K562 (cell line): ENCODE data around the gene ZNRF1. TPM values are rescaled to one million over a fixed set of nuclear protein-coding genes. Genes with fewer than 3 reads are reported as not detected.

Source experiments
- ATAC-seq: fragments of 200-7000 bp; cut with Tn5 transposase; 3 replicates; pipeline ENCODE4 v1.9.1; 2020; ENCODE audit warnings: moderate library complexity
- BruUV-seq: library from RNA; stranded (reverse); fragments of 400-500 nt; replicated peaks from 2 replicates; lab custom pipeline; 2021; lab: Mats Ljungman, UMichigan
- CTCF ChIA-PET: fragments of 300-600 bp; formaldehyde crosslinking; extraction: SDS; loops from one replicate; lab custom pipeline; 2021; ENCODE audit warnings: low intra/inter-chr PET ratio; lab: Yijun Ruan, JAX
- POLR2A ChIA-PET: fragments of 300-600, 350-650 bp; sonication (Branson Sonifier 250); formaldehyde crosslinking; extraction: SDS; loops from one replicate; lab custom pipeline; 2021; ENCODE audit warnings: antibody characterized with exemption, inconsistent platforms; lab: Yijun Ruan, JAX
- DNase-seq, 4 experiments: peaks; one replicate each; pipeline versions ENCODE4 v3.0.0 to v3.0.0-alpha.2; 2011 to 2018; ENCODE audit warnings: low spot score in 3 of 4, mixed read lengths in 3 of 4; ENCODE audit errors: extremely low read depth in 1 of 4
- FAIRE-seq: peaks from 2 replicates; lab custom pipeline; 2011; peaks lifted over from hg19 to GRCh38; lab: Jason Lieb, UNC
- H2AFZ ChIP-seq: 2 replicates; pipeline ENCODE4 v1.6.0; 2011; ENCODE audit warnings: low read depth, low read length, control low read depth, inconsistent platforms
- H3K27ac ChIP-seq: fragments of 200-600 bp; 3 replicates; pipeline ENCODE4 v1.8.0; 2011; ENCODE audit warnings: low read depth, mild to moderate bottlenecking, control low read depth, inconsistent platforms, low read length, moderate library complexity, mixed read lengths; ENCODE audit errors: extremely low read depth
- H3K27me3 ChIP-seq, 2 experiments: fragments of 300-600 bp in 1 of 2; 2 replicates in 1 of 2; 3 replicates in 1 of 2; pipeline versions ENCODE4 v1.6.0 to v1.8.0; 2011; ENCODE audit warnings: inconsistent platforms in 2 of 2, low read length in 2 of 2, mild to moderate bottlenecking in 1 of 2, mixed read lengths in 1 of 2, moderate library complexity in 1 of 2; ENCODE audit not compliant: control insufficient read depth in 2 of 2, insufficient read depth in 2 of 2
- H3K36me3 ChIP-seq: fragments of 300-600 bp; 3 replicates; pipeline ENCODE4 v1.8.0; 2011; ENCODE audit warnings: mild to moderate bottlenecking, low read length, inconsistent platforms; ENCODE audit not compliant: control insufficient read depth, insufficient read depth
- H3K4me1 ChIP-seq, 2 experiments: fragments of 200-600 bp in 1 of 2; replicated peaks in 1 of 2; 2 replicates in 1 of 2; 3 replicates in 1 of 2; pipeline versions ENCODE4 v1.5.1 to v1.8.0; 2011; ENCODE audit warnings: inconsistent platforms in 2 of 2, low read length in 2 of 2, mild to moderate bottlenecking in 1 of 2, mixed read lengths in 1 of 2, moderate library complexity in 1 of 2; ENCODE audit not compliant: control insufficient read depth in 2 of 2, insufficient read depth in 2 of 2
- H3K4me2 ChIP-seq: 2 replicates; pipeline ENCODE4 v1.6.1; 2011; ENCODE audit warnings: low read length, control low read depth, inconsistent platforms, mixed read lengths; ENCODE audit not compliant: insufficient read depth
- H3K4me3 ChIP-seq: fragments of 200-600 bp; sonication (generic), shearing (Covaris generic); 2 replicates; pipeline ENCODE4 v1.5.1; 2016; ENCODE audit warnings: control low read depth, inconsistent platforms
- H3K79me2 ChIP-seq: fragments of 200-600 bp; 3 replicates; pipeline ENCODE4 v1.8.0; 2011; ENCODE audit warnings: low read length, inconsistent platforms; ENCODE audit not compliant: control insufficient read depth, insufficient read depth
- H3K9ac ChIP-seq, 2 experiments: 2 replicates each; pipeline versions ENCODE4 v1.6.0 to v1.6.1; 2011; ENCODE audit warnings: low read depth in 2 of 2, low read length in 2 of 2, control low read depth in 1 of 2, inconsistent platforms in 1 of 2, mild to moderate bottlenecking in 1 of 2, mixed read lengths in 1 of 2; ENCODE audit not compliant: insufficient read depth in 1 of 2
- H3K9me1 ChIP-seq: one replicate; pipeline ENCODE4 v1.6.0; 2011; ENCODE audit warnings: inconsistent platforms, mild to moderate bottlenecking, low read length, moderate library complexity; ENCODE audit not compliant: control insufficient read depth, insufficient read depth
- H3K9me3 ChIP-seq: replicated peaks from 2 replicates; pipeline ENCODE4 v1.5.1; 2011; ENCODE audit warnings: low read depth, low read length, inconsistent platforms; ENCODE audit not compliant: control insufficient read depth, insufficient read depth
- H4K20me1 ChIP-seq: replicated peaks from 2 replicates; pipeline ENCODE4 v1.6.1; 2011; ENCODE audit warnings: low read length, inconsistent platforms, mixed read lengths; ENCODE audit not compliant: control insufficient read depth, insufficient read depth
- JUN ChIP-seq, 2 experiments: sonication (generic) in 1 of 2; formaldehyde crosslinking in 1 of 2; IDR thresholded peaks; 2 replicates each; pipeline versions ENCODE4 v1.6.1 to v1.8.0; 2012 to 2022; ENCODE audit warnings: borderline replicate concordance in 2 of 2, mild to moderate bottlenecking in 2 of 2, improper control_type of control experiment in 1 of 2, low read depth in 1 of 2, low read length in 1 of 2, missing genetic modification reagents in 1 of 2
- NFIX ChIP-seq: fragments of 250-450 bp; sonication (Bioruptor Pico); IDR thresholded peaks from 2 replicates; pipeline ENCODE4 v1.4.0; 2020; ENCODE audit warnings: low read depth, mild to moderate bottlenecking, moderate library complexity
- SRSF3 ChIP-seq: fragments of 200-400 bp; formaldehyde crosslinking; IDR thresholded peaks from 2 replicates; pipeline ENCODE4 v1.6.1; 2016; ENCODE audit warnings: mild to moderate bottlenecking, low read length, moderate library complexity; ENCODE audit not compliant: insufficient read depth
- WGBS: fragments of 100-300 bp; shearing (Covaris generic); methylation state at CpG from one replicate; pipeline ENCODE4 v1.1.6; 2016; ENCODE audit warnings: low coverage, mixed read lengths; ENCODE audit not compliant: insufficient coverage; ENCODE audit errors: missing lambda C conversion rate; 5-methylcytosine and 5-hydroxymethylcytosine counted together
- in situ Hi-C: fragments of 300-500 bp; cut with MboI; formaldehyde crosslinking; loops from 4 replicates; pipeline ENCODE4 v1.15.0; 2018; ENCODE audit warnings: inconsistent platforms, mixed read lengths
- intact Hi-C: fragments of 100-400 bp; cut with micrococcal nuclease; formaldehyde crosslinking; loops from 2 replicates; pipeline ENCODE4 v1.14.2; 2022
- polyA plus RNA-seq, 8 experiments: library from polyadenylated mRNA; depleted of rRNA in 4 of 8; stranded (reverse) in 5 of 8; unstranded in 3 of 8; fragments of >200 nt; fragmentation: Nextera tagmentation in 2 of 8; fragmentation: Illumina TruSeq in 1 of 8; extraction: Ambion mirVana in 2 of 8; extraction: Trizol in 1 of 8; gene quantifications; 2 replicates each; pipeline versions ENCODE4 v1.2.1 to v1.2.3, GENCODE V29; 2011 to 2014; ENCODE audit warnings: inconsistent platforms in 1 of 8, missing spikeins in 1 of 8
- total RNA-seq, 7 experiments: library from RNA; depleted of rRNA in 6 of 7; stranded (reverse); fragments of >200 nt in 6 of 7; fragmentation: Illumina TruSeq in 2 of 7; extraction: Trizol in 2 of 7; gene quantifications; 2 replicates each; pipeline versions ENCODE4 v1.2.1 to v1.2.3, GENCODE V29; 2011 to 2021; ENCODE audit warnings: low replicate concordance in 1 of 7
- TF ChIP-seq, protein P1 (sequence below): sonication (generic); formaldehyde crosslinking; IDR thresholded peaks from 2 replicates; pipeline ENCODE4 v1.8.0; 2022; ENCODE audit warnings: mild to moderate bottlenecking, missing genetic modification reagents

ZNRF1 gene
- total and polyA plus RNA-seq, 9 of the 15 experiments (the other 6 are each of a cell fraction or from before 2014, with no cell fraction given), result 9.5 to 37.7 (median 20.0) TPM

DNA sequence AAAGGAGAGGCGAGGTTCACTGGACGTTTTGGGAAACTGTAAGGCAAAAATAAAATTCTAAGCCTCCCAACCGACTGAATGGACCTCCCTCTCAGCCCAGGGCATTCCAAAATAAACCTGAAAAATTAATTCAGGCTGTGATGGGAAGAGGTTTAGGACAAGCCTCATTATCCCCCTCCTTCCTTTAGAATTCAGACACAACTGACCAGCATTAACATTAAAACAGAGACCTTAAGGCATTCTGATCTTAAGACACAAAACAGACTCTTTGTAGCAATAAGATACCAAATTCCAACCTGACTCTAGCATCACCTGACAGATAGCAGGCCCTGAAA, 118.1 kb downstream of the ZNRF1 start:
- Histone ChIP-seq H4K20me1 (no peaks in the 10 kb centered on the region), H3K4me1 (peaks cover 4 to 49% of the 10 kb centered on the region in 2 experiments; a peak in 4 of 5 replicates), H3K4me2 (no peak overlapping the region), H3K36me3 (no peaks in the 10 kb centered on the region), H2AFZ (peak overlapping the region; percentile 58; the same call in 1 of the 2 replicates), H3K27me3 (no peaks in the 10 kb centered on the region), H3K9ac (no peak overlapping the region; a peak in 1 of 4 replicates), H3K79me2 (no peaks in the 10 kb centered on the region), H3K27ac (no peak overlapping the region), H3K9me1 (no peaks in the 10 kb centered on the region), H3K4me3 (no peak overlapping the region), H3K9me3 (no peaks in the 10 kb centered on the region; the same call in 1 of the 2 replicates)
- ATAC-seq (peak; percentile 11; the same call in 2 of the 3 replicates), DNase-seq (no peak), FAIRE-seq (no peak)
- intact Hi-C loops, result no loop called here
- WGBS, result 23% methylated on average over 3 of the region's 3 CpGs
- TF ChIP-seq, protein P1, sequence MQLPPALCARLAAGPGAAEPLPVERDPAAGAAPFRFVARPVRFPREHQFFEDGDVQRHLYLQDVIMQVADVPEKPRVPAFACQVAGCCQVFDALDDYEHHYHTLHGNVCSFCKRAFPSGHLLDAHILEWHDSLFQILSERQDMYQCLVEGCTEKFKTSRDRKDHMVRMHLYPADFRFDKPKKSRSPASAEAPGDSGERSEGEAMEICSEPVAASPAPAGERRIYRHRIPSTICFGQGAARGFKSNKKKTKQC (CRISPR knock-in tag), result no peak
- TF ChIP-seq SRSF3 (no peak), JUN (IDR thresholded peaks at IDR 0.05; ENCODE audit: borderline replicate concordance, low read depth, low read length) (0 out of 2 replicates have a peak, but pooled peaks have one; percentile 10), JUN (CRISPR knock-in tag; IDR thresholded peaks at IDR 0.05; ENCODE audit: borderline replicate concordance) (no peak), NFIX (CRISPR knock-in tag) (no peak)
- in situ Hi-C loops, result no loop called here
- BruUV-seq, result no TSS peak
- CTCF ChIA-PET, result no interaction called here
- POLR2A ChIA-PET, result interaction anchor here (0.7 to 2.3 kb wide), 3 partner anchors 8 to 103 kb away, joined by 3 to 7 read pairs (median 4); no protein-coding TSS in a partner anchor
